Neural progenitor cell (in vitro differentiated cells): ENCODE measurements around the gene PRICKLE2.

Experiments
- EZH2phosphoT487 ChIP-seq: fragments of 200-600 bp; sonication (generic); IDR thresholded peaks from 2 replicates; pipeline ENCODE4 v1.6.1; 2017; ENCODE audit warnings: antibody characterized with exemption
- TF ChIP-seq, protein P1 (sequence below): fragments of 200-600 bp; sonication (generic); IDR thresholded peaks from 2 replicates; pipeline ENCODE4 v1.5.1; 2017; ENCODE audit warnings: antibody characterized with exemption, mild to moderate bottlenecking

DNA sequence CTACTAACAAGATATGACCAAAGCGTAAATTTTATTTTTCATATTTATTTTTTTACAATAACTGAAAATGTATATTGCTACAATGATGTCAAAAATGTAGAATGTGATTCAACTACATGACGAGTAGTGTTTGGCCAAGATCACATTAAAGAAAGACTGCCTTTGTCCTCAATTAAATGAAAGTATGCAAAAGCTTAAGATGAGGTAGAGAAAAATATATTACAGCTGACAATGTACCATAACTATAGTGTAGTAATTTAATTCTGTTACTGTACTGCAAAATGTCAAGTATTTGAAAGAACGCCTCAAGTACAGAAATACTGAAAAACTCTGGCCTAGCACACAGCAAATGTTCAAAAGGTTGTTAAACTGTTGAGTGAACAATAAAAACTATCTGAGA is 9.7 kb downstream of the PRICKLE2 start:
- TF ChIP-seq, protein P1, sequence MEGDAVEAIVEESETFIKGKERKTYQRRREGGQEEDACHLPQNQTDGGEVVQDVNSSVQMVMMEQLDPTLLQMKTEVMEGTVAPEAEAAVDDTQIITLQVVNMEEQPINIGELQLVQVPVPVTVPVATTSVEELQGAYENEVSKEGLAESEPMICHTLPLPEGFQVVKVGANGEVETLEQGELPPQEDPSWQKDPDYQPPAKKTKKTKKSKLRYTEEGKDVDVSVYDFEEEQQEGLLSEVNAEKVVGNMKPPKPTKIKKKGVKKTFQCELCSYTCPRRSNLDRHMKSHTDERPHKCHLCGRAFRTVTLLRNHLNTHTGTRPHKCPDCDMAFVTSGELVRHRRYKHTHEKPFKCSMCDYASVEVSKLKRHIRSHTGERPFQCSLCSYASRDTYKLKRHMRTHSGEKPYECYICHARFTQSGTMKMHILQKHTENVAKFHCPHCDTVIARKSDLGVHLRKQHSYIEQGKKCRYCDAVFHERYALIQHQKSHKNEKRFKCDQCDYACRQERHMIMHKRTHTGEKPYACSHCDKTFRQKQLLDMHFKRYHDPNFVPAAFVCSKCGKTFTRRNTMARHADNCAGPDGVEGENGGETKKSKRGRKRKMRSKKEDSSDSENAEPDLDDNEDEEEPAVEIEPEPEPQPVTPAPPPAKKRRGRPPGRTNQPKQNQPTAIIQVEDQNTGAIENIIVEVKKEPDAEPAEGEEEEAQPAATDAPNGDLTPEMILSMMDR, result no peak
- no peak for TF ChIP-seq EZH2phosphoT487
